ENCODE measurements around the gene ATP6V0D1. TPM values are rescaled to one million over a fixed set of nuclear protein-coding genes. Genes with fewer than 3 reads are reported as not detected.

ATP6V0D1 gene
- total RNA-seq, 1 experiment from 2014 or later = 76.6 TPM

- no TSS peak for BruUV-seq (replicated peaks)
- Histone ChIP-seq H3K9me2 (replicated peaks; ENCODE audit: low read length) (no peaks in the 10 kb centered on the region), H3K4me1 (ENCODE audit: insufficient read depth, low read length) (peaks cover 8% of the 10 kb centered on the region; the same call in 1 of the 2 replicates), H3K36me3 (ENCODE audit: low read depth, low read length) (no peaks in the 10 kb centered on the region), H3K9me3 (ENCODE audit: low read length) (no peaks in the 10 kb centered on the region), H3K4me3 (ENCODE audit: low read length) (no peak overlapping the region), H4K20me1 (ENCODE audit: low read length) (no peaks in the 10 kb centered on the region), H3K4me2 (ENCODE audit: low read length) (no peak overlapping the region), H3F3A (ENCODE audit: low read length, unreplicated experiment) (no peaks in the 10 kb centered on the region), H2AFZ (ENCODE audit: low read length) (no peak overlapping the region), H3K79me2 (ENCODE audit: low read length) (no peaks in the 10 kb centered on the region), H3K27ac (ENCODE audit: low read length) (no peak overlapping the region), H3K27me3 (ENCODE audit: low read length) (no peaks in the 10 kb centered on the region), H3K9ac (ENCODE audit: low read length) (no peak overlapping the region)
- ChIA-PET CTCF (no interaction called here), POLR2A (ENCODE audit: unreplicated experiment) (no interaction called here)
- intact Hi-C loops (cut with micrococcal nuclease) = no loop called here
- TF ChIP-seq CTCF (conservative IDR thresholded peaks at IDR 0.05; ENCODE audit: low read depth, low read length) (no peak), EZH2 (IDR thresholded peaks at IDR 0.05; ENCODE audit: low read length, unreplicated experiment) (no peak), EZH2phosphoT487 (IDR thresholded peaks at IDR 0.05; ENCODE audit: borderline replicate concordance, low read length) (no peak)
- ATAC-seq = no peak
- DNase-seq = no peak
These were observed 68.7 kb downstream of the ATP6V0D1 start for GRCh38 chr16:67412294-67412693.

GRCh38 chr16:67411339-67411738 lies 69.6 kb downstream of the ATP6V0D1 start:
- CTCF ChIA-PET = no interaction called here
- Histone ChIP-seq H3K4me2 (ENCODE audit: low read length) (no peak overlapping the region), H4K20me1 (ENCODE audit: low read length) (no peaks in the 10 kb centered on the region), H3K79me2 (ENCODE audit: low read length) (no peaks in the 10 kb centered on the region), H3F3A (ENCODE audit: low read length, unreplicated experiment) (no peaks in the 10 kb centered on the region), H3K9ac (ENCODE audit: low read length) (no peak overlapping the region), H2AFZ (ENCODE audit: low read length) (no peak overlapping the region), H3K9me2 (replicated peaks; ENCODE audit: low read length) (no peaks in the 10 kb centered on the region), H3K36me3 (ENCODE audit: low read depth, low read length) (no peaks in the 10 kb centered on the region), H3K27me3 (ENCODE audit: low read length) (no peaks in the 10 kb centered on the region), H3K27ac (ENCODE audit: low read length) (no peak overlapping the region), H3K4me1 (ENCODE audit: insufficient read depth, low read length) (peaks cover 13% of the 10 kb centered on the region), H3K9me3 (ENCODE audit: low read length) (no peaks in the 10 kb centered on the region), H3K4me3 (ENCODE audit: low read length) (no peak overlapping the region)
- TF ChIP-seq CTCF (conservative IDR thresholded peaks at IDR 0.05; ENCODE audit: low read depth, low read length) (no peak), EZH2 (IDR thresholded peaks at IDR 0.05; ENCODE audit: low read length, unreplicated experiment) (no peak)
- ATAC-seq = no peak
- POLR2A ChIA-PET (ENCODE audit: unreplicated experiment) = no interaction called here
- intact Hi-C loops (cut with micrococcal nuclease) = no loop called here
- BruUV-seq (replicated peaks) = no TSS peak
- DNase-seq = no peak

GRCh38 chr16:67409631-67410030 lies 71.3 kb downstream of the ATP6V0D1 start:
- no peaks in the 10 kb centered on the region for H3K36me3 ChIP-seq (ENCODE audit: low read depth, low read length)
- H3K9me3 ChIP-seq (ENCODE audit: low read length) = no peaks in the 10 kb centered on the region
- no peak overlapping the region for H3K9ac ChIP-seq (ENCODE audit: low read length)
- no peak for DNase-seq
- no peak overlapping the region for H3K4me3 ChIP-seq (ENCODE audit: low read length)
- POLR2A ChIA-PET (ENCODE audit: unreplicated experiment) = no interaction called here
- ATAC-seq = no peak
- H3K27me3 ChIP-seq (ENCODE audit: low read length) = no peaks in the 10 kb centered on the region
- TF ChIP-seq EZH2 (IDR thresholded peaks at IDR 0.05; ENCODE audit: low read length, unreplicated experiment) (no peak), CTCF (conservative IDR thresholded peaks at IDR 0.05; ENCODE audit: low read depth, low read length) (no peak), EZH2phosphoT487 (IDR thresholded peaks at IDR 0.05; ENCODE audit: borderline replicate concordance, low read length) (no peak)
- H3K9me2 ChIP-seq (replicated peaks; ENCODE audit: low read length) = no peaks in the 10 kb centered on the region
- no peaks in the 10 kb centered on the region for H3K79me2 ChIP-seq (ENCODE audit: low read length)
- H4K20me1 ChIP-seq (ENCODE audit: low read length) = no peaks in the 10 kb centered on the region
- CTCF ChIA-PET = no interaction called here
- H2AFZ ChIP-seq (ENCODE audit: low read length) = no peak overlapping the region
- H3K27ac ChIP-seq (ENCODE audit: low read length) = no peak overlapping the region
- BruUV-seq (replicated peaks) = no TSS peak
- no peaks in the 10 kb centered on the region for H3F3A ChIP-seq (ENCODE audit: low read length, unreplicated experiment)
- intact Hi-C loops (cut with micrococcal nuclease) = no loop called here
- H3K4me1 ChIP-seq (ENCODE audit: insufficient read depth, low read length) = peaks cover 24% of the 10 kb centered on the region
- no peak overlapping the region for H3K4me2 ChIP-seq (ENCODE audit: low read length)

All from PC-3 (cell line).